Liver (tissue), 9 donors: ENCODE results near the gene SLC9C1. TPM values are rescaled to one million over a fixed set of nuclear protein-coding genes. Genes with fewer than 3 reads are reported as not detected.

Source experiments
- DNase-seq: peaks from one replicate; pipeline ENCODE4 v3.0.0-alpha.2; 2017; ENCODE audit warnings: low spot score
- H3K27ac ChIP-seq, 2 donors: one replicate each; pipeline ENCODE4 v1.7.0; 2013; ENCODE audit warnings: inconsistent platforms in 2 of 2, low read length in 2 of 2, control low read depth in 1 of 2, low read depth in 1 of 2, mild to moderate bottlenecking in 1 of 2
- H3K27me3 ChIP-seq, 4 donors: one replicate each; pipeline versions ENCODE4 v1.6.1 to v1.7.0; 2013; ENCODE audit warnings: low read length in 3 of 4, inconsistent platforms in 1 of 4, mild to moderate bottlenecking in 1 of 4, moderate library complexity in 1 of 4; ENCODE audit not compliant: control insufficient read depth in 4 of 4, insufficient read depth in 4 of 4
- H3K36me3 ChIP-seq, 4 donors: one replicate each; pipeline versions ENCODE4 v1.6.1 to v1.7.0; 2013; ENCODE audit warnings: low read length in 3 of 4, mild to moderate bottlenecking in 3 of 4, low read depth in 1 of 4, moderate library complexity in 1 of 4; ENCODE audit not compliant: control insufficient read depth in 4 of 4, insufficient read depth in 3 of 4
- H3K4me1 ChIP-seq, 4 donors: one replicate each; pipeline versions ENCODE4 v1.6.1 to v1.7.0; 2013; ENCODE audit warnings: low read length in 3 of 4, mild to moderate bottlenecking in 3 of 4, moderate library complexity in 1 of 4; ENCODE audit not compliant: control insufficient read depth in 4 of 4, insufficient read depth in 4 of 4
- H3K4me3 ChIP-seq, 3 donors: one replicate each; pipeline versions ENCODE4 v1.6.1 to v1.7.0; 2013; ENCODE audit warnings: low read length in 3 of 3, control low read depth in 1 of 3, low read depth in 1 of 3, mild to moderate bottlenecking in 1 of 3
- H3K9ac ChIP-seq, 2 donors: one replicate each; pipeline ENCODE4 v1.7.0; 2013; ENCODE audit warnings: low read length in 2 of 2, mild to moderate bottlenecking in 2 of 2, moderate library complexity in 2 of 2, control low read depth in 1 of 2, low read depth in 1 of 2
- H3K9me3 ChIP-seq, 4 donors: one replicate each; pipeline versions ENCODE4 v1.6.1 to v1.7.0; 2013; ENCODE audit warnings: low read length in 3 of 4; ENCODE audit not compliant: control insufficient read depth in 4 of 4
- CTCF ChIP-seq: fragments of 150-350 bp; IDR thresholded peaks from 2 replicates; pipeline ENCODE4 v1.5.1; 2017; ENCODE audit warnings: improper control_type of control experiment, low read depth, low read length; ENCODE audit not compliant: missing input control
- EGR1 ChIP-seq, 2 donors: IDR thresholded peaks; 2 replicates each; pipeline ENCODE4 v1.6.1; 2016 to 2018; ENCODE audit warnings: antibody characterized with exemption in 2 of 2, low read depth in 2 of 2
- FOXA2 ChIP-seq: IDR thresholded peaks from 2 replicates; pipeline ENCODE4 v1.6.1; 2016; ENCODE audit warnings: antibody characterized with exemption
- GABPA ChIP-seq, 2 donors: IDR thresholded peaks in 1 of 2; conservative IDR thresholded peaks in 1 of 2; 2 replicates each; pipeline ENCODE4 v1.6.1; 2016; ENCODE audit warnings: antibody characterized with exemption in 2 of 2, mild to moderate bottlenecking in 1 of 2, moderate library complexity in 1 of 2
- HNF4G ChIP-seq: IDR thresholded peaks from 2 replicates; pipeline ENCODE4 v1.6.1; 2016; ENCODE audit warnings: antibody characterized with exemption
- MAX ChIP-seq: IDR thresholded peaks from 2 replicates; pipeline ENCODE4 v1.6.1; 2016; ENCODE audit warnings: antibody characterized with exemption
- RAD21 ChIP-seq, 2 donors: IDR thresholded peaks; 2 replicates each; pipeline ENCODE4 v1.6.1; 2016; ENCODE audit warnings: antibody characterized with exemption in 2 of 2, mild to moderate bottlenecking in 2 of 2
- REST ChIP-seq: IDR thresholded peaks from 2 replicates; pipeline ENCODE4 v1.6.1; 2016; ENCODE audit warnings: antibody characterized with exemption, mild to moderate bottlenecking
- RXRA ChIP-seq, 2 donors: IDR thresholded peaks; 2 replicates each; pipeline ENCODE4 v1.6.1; 2017 to 2018; ENCODE audit warnings: antibody characterized with exemption in 2 of 2, mild to moderate bottlenecking in 1 of 2
- YY1 ChIP-seq: IDR thresholded peaks from 2 replicates; pipeline ENCODE4 v1.6.1; 2016; ENCODE audit warnings: antibody characterized with exemption, mild to moderate bottlenecking
- ZBTB33 ChIP-seq: IDR thresholded peaks from 2 replicates; pipeline ENCODE4 v1.6.1; 2016; ENCODE audit warnings: antibody characterized with exemption
- WGBS: extraction: QIAGEN DNeasy Blood & Tissue Kit; methylation state at CpG from one replicate; pipeline ENCODE4 v1.1.7; 2013; 5-methylcytosine and 5-hydroxymethylcytosine counted together
- polyA plus RNA-seq, 2 donors: library from polyadenylated mRNA; stranded (reverse) in 1 of 2; unstranded in 1 of 2; fragments of 200-250 nt in 1 of 2; fragments of >200 nt in 1 of 2; fragmentation: Nextera tagmentation in 1 of 2; extraction: Ambion mirVana in 1 of 2; gene quantifications; one replicate each; pipeline versions ENCODE4 v1.2.1 to v1.2.3, GENCODE V29; 2013 to 2015
- total RNA-seq, 2 donors: library from RNA; depleted of rRNA; stranded (reverse); fragments of >200 nt; gene quantifications; one replicate each; pipeline ENCODE4 v1.2.3, GENCODE V29; 2014
- donor health status: healthy.
- donor health status: healthy.
- donor health status: healthy.
- donor health status: healthy.
- donor health status: healthy.

Gene SLC9C1
- total and polyA plus RNA-seq, 4 donors, result 0.28 TPM; not detected in 3

GRCh38 chr3:112138219-112138969 is 155.6 kb downstream of the SLC9C1 start:
- Histone ChIP-seq H3K4me3 (no peak overlapping the region), H3K27ac (no peak overlapping the region), H3K9ac (no peak overlapping the region), H3K27me3 (peaks cover 0 to 5% (median 2%) of the 10 kb centered on the region in 4 donors), H3K9me3 (no peaks in the 10 kb centered on the region), H3K36me3 (no peaks in the 10 kb centered on the region), H3K4me1 (no peaks in the 10 kb centered on the region)
- no peak for DNase-seq
- 39% methylated on average over 1 of the region's 1 CpG for WGBS
- TF ChIP-seq MAX (no peak), HNF4G (no peak), CTCF (no peak), FOXA2 (no peak), EGR1 (IDR thresholded peaks at IDR 0.05; ENCODE audit: low read depth in 2 of 2) (no peak)

- peaks cover 0 to 10% (median 2%) of the 10 kb centered on the region in 4 donors for H3K27me3 ChIP-seq
- no peak overlapping the region for H3K9ac ChIP-seq
- no peak for DNase-seq
- no peak overlapping the region for H3K27ac ChIP-seq
- no peak for TF ChIP-seq YY1
- no peak for TF ChIP-seq RAD21 (IDR thresholded peaks at IDR 0.05)
- no peak for TF ChIP-seq ZBTB33
- no peak for TF ChIP-seq EGR1 (IDR thresholded peaks at IDR 0.05; ENCODE audit: low read depth in 2 of 2)
- TF ChIP-seq RXRA (IDR thresholded peaks at IDR 0.05), result no peak
- no peak for TF ChIP-seq GABPA (IDR thresholded peaks at IDR 0.05 in 1 of 2, conservative IDR thresholded peaks at IDR 0.05 in 1 of 2)
- TF ChIP-seq REST, result no peak
- no peaks in the 10 kb centered on the region for H3K36me3 ChIP-seq
- no peaks in the 10 kb centered on the region for H3K9me3 ChIP-seq
- no peaks in the 10 kb centered on the region for H3K4me1 ChIP-seq
- WGBS, result 38% methylated on average over 4 of the region's 4 CpGs
- no peak overlapping the region for H3K4me3 ChIP-seq
Observed at GRCh38 chr3:112137781-112138180, 156.2 kb downstream of the SLC9C1 start.
